Measurements from ENCODE around the gene ANKS1A. TPM values are rescaled to one million over a fixed set of nuclear protein-coding genes. Genes with fewer than 3 reads are reported as not detected.

The ANKS1A gene
- total RNA-seq, 2 donors from 2014 or later: 25.3 to 26.0 TPM

DNA sequence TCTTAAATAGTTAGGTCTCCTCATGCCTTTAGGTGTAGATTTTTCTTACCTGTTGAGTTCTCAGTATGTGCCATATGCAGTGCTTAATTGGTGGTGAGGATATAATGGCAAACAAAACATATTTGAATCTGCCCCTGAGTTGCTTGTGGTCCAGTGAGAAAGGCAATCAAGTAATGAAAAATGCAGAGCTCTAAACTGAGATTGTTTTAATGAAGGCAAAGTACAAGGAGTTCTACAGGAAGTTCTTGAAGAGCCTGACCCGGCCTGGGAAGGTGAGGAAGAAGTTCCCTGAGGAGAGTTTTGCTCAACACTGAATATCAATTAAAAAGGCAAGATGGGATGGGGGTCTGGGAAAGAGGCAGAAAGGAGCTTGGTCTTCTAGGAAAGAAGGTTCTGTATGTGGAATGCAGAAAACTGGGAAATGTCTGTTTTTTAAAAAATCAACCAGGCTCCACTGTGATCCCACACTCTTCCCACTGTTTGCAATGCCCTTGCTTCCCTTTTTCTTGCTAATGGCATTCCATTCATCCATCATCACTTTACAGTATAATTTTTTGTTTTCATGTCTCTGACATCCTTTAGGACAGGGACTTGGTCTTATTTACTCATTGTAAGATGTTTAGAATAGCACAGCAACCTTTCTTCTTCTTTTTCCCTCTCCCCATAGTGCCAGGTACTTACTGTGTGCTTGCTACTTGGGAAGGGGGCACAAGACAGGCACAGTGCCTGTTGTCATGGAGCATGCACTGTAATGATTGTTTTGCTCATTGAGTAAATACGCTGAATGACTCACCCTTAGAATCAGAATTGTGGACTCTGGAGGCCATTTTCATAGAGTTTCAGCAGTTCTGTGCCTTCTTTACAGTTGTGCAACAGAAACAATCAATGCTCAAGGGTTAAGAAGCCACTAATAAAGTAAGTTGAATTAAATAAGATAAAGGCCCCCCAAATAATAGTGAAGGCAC is 64.3 kb downstream of the ANKS1A start:
- no peak for DNase-seq

DNA sequence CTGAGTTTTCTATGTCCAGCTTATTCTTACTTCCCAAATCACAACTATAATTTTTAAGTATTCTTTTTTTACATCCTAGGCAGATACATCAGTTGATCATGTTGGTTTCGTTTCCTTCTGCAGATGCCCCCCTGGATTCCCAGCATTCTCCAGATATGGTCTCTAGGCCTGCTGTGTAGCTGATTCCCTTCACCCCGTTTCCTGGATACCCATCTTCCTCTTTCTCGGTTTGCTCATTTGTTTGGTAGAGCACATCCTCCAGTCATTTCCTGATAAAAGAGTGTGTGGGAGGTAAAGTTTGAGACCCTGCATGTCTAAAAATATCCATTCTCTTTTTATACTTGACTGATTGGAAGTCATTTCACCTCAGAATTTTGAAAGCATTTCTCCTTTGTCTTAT is 66.4 kb downstream of the ANKS1A start:
- TF ChIP-seq, protein P1, sequence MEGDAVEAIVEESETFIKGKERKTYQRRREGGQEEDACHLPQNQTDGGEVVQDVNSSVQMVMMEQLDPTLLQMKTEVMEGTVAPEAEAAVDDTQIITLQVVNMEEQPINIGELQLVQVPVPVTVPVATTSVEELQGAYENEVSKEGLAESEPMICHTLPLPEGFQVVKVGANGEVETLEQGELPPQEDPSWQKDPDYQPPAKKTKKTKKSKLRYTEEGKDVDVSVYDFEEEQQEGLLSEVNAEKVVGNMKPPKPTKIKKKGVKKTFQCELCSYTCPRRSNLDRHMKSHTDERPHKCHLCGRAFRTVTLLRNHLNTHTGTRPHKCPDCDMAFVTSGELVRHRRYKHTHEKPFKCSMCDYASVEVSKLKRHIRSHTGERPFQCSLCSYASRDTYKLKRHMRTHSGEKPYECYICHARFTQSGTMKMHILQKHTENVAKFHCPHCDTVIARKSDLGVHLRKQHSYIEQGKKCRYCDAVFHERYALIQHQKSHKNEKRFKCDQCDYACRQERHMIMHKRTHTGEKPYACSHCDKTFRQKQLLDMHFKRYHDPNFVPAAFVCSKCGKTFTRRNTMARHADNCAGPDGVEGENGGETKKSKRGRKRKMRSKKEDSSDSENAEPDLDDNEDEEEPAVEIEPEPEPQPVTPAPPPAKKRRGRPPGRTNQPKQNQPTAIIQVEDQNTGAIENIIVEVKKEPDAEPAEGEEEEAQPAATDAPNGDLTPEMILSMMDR (IDR thresholded peaks at IDR 0.05): no peak
- no peaks in the 10 kb centered on the region for H3K36me3 ChIP-seq
- no peak overlapping the region for H3K27ac ChIP-seq
- no peak overlapping the region for H3K4me3 ChIP-seq
- H3K9me3 ChIP-seq: no peaks in the 10 kb centered on the region
- DNase-seq: no peak
- H3K9ac ChIP-seq (ENCODE audit: low read depth in 2 of 2, low read length in 2 of 2): no peak overlapping the region
- H3K27me3 ChIP-seq: no peaks in the 10 kb centered on the region
- H3K4me1 ChIP-seq: no peaks in the 10 kb centered on the region
- intact Hi-C loops (cut with DNase I): no loop called here

More for the DNA sequence above, 64.3 kb downstream of the ANKS1A start:
- Histone ChIP-seq H3K27me3 (no peaks in the 10 kb centered on the region), H3K9ac (ENCODE audit: low read depth in 2 of 2, low read length in 2 of 2) (no peak overlapping the region), H3K4me3 (no peak overlapping the region), H3K4me1 (no peaks in the 10 kb centered on the region), H3K27ac (peak overlapping the region; percentile 55), H3K9me3 (no peaks in the 10 kb centered on the region), H3K36me3 (no peaks in the 10 kb centered on the region)
- TF ChIP-seq, protein P1 (IDR thresholded peaks at IDR 0.05): no peak
- intact Hi-C loops (cut with DNase I): no loop called here

DNA sequence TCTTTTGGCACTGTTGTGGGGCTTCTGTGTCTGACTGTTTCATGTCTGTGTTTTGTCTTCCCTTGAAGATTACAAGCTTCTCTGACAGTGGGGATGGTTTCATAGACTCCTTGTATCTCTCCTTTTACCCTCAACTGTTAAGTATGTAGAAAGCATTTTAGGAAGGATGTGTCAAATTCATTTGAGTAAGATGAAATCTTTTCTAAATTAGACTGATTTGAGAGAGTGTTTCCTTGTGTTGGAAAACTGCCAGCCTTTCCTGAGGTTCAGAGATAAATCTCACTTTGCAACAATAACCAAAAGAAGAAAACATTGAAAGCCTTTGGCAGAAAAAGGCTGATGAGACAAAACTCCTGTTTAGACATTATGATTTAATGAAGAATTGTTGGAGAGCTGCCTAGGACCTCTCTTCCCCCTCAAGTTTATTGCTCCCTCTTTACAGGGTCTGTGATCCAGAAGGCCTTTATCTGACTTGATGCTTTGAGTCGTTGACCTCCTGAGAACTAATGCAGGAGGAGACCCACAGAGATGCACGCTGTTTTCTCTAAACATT is 68.3 kb downstream of the ANKS1A start:
- H3K9ac ChIP-seq (ENCODE audit: low read depth in 2 of 2, low read length in 2 of 2): no peak overlapping the region
- no peak overlapping the region for H3K27ac ChIP-seq
- intact Hi-C loops (cut with DNase I): no loop called here
- no peaks in the 10 kb centered on the region for H3K36me3 ChIP-seq
- no peak overlapping the region for H3K4me3 ChIP-seq
- H3K9me3 ChIP-seq: no peaks in the 10 kb centered on the region
- no peaks in the 10 kb centered on the region for H3K27me3 ChIP-seq
- H3K4me1 ChIP-seq: no peaks in the 10 kb centered on the region
- no peak for DNase-seq
- TF ChIP-seq, protein P1 (IDR thresholded peaks at IDR 0.05): no peak

DNA sequence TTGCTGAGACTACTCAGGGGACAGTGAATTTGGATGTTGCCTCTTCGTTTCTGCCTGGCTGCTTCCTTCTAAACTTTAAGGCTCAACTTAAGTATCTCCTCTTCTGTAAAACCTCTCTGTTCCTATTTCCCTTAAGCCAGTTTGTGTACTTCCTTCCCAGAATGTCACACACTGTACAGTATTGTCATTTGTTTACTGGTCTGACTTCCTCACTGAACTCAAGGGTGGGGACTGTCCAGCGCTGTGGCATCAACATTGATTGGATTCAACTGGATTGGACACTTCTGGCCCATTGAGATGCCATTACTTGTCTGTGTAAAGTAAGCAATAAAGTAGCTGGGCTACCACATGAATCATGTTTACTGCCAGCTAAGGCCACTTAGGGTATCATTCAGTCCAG is 69.7 kb downstream of the ANKS1A start:
- Histone ChIP-seq H3K9ac (ENCODE audit: low read depth in 2 of 2, low read length in 2 of 2) (no peak overlapping the region), H3K27ac (no peak overlapping the region), H3K9me3 (no peaks in the 10 kb centered on the region), H3K4me3 (no peak overlapping the region), H3K27me3 (no peaks in the 10 kb centered on the region), H3K4me1 (no peaks in the 10 kb centered on the region), H3K36me3 (no peaks in the 10 kb centered on the region)
- TF ChIP-seq, protein P1 (IDR thresholded peaks at IDR 0.05): no peak
- DNase-seq: no peak
- intact Hi-C loops (cut with DNase I): no loop called here

DNA sequence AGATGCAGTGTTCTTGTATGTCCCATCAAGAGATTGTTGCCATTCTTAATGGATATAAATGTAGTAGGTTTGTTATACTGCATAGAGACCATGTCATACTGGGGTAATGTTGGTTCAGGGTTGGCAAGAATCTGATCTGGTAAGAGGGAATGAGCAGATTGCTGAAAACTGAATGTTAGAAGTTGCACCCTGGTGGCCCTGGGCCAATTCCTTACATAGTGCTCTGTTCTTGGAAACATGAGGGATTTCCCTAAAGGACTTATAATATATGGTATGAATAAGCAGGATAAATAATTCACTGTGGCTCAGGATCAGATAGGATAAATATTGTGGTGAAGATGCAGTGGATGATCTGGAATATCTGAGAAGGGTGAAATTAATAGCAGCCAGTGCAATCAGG is 70.2 kb downstream of the ANKS1A start:
- no peak for DNase-seq
- H3K9me3 ChIP-seq: no peaks in the 10 kb centered on the region
- no peaks in the 10 kb centered on the region for H3K27me3 ChIP-seq
- H3K9ac ChIP-seq (ENCODE audit: low read depth in 2 of 2, low read length in 2 of 2): no peak overlapping the region
- H3K27ac ChIP-seq: no peak overlapping the region
- intact Hi-C loops (cut with DNase I): no loop called here
- H3K4me3 ChIP-seq: no peak overlapping the region
- TF ChIP-seq, protein P1 (IDR thresholded peaks at IDR 0.05): no peak
- no peaks in the 10 kb centered on the region for H3K36me3 ChIP-seq
- no peaks in the 10 kb centered on the region for H3K4me1 ChIP-seq

All from colonic mucosa (tissue), 4 donors.